ENCODE results near the gene SPECC1. TPM values are rescaled to one million over a fixed set of nuclear protein-coding genes. Genes with fewer than 3 reads are reported as not detected.

The SPECC1 gene
- polyA plus RNA-seq, 3 donors: 36.0 to 58.4 (median 50.5) TPM

DNA sequence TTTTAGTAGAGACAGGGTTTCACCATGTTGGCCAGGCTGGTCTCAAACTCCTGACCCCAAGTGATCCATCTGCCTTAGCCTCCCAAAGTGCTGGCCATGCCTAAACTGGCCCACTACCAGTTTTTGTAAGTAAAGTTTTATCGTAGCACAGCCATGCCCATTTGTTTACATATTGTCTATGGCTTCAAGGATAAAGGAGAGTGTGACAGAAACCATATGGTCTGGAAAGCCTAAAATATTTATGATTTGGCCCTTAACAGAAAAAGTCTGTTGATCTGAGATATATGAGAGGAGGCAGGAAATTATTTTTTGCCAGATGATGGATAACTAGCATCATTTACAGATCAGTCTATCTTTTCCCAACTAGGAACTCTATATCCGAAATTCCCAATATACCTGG, 36.0 kb upstream of the SPECC1 start:
- H3K4me3 ChIP-seq (replicated peaks in 1 of 3; ENCODE audit: low read depth in 2 of 3, low read length in 3 of 3): no peak overlapping the region
- H3K27ac Mint-ChIP-seq: peak overlapping the region in 6 of 7 donors; percentile 28 to 86 (median 76)
- peaks cover 23 to 45% of the 10 kb centered on the region in 2 donors for H3K36me3 ChIP-seq (replicated peaks in 1 of 2; ENCODE audit: control insufficient read depth in 1 of 2, insufficient read depth in 2 of 2, low read length in 2 of 2)
- H3K27me3 Mint-ChIP-seq (ENCODE audit: low read depth in 3 of 3): no peaks in the 10 kb centered on the region
- TF ChIP-seq, protein P1, sequence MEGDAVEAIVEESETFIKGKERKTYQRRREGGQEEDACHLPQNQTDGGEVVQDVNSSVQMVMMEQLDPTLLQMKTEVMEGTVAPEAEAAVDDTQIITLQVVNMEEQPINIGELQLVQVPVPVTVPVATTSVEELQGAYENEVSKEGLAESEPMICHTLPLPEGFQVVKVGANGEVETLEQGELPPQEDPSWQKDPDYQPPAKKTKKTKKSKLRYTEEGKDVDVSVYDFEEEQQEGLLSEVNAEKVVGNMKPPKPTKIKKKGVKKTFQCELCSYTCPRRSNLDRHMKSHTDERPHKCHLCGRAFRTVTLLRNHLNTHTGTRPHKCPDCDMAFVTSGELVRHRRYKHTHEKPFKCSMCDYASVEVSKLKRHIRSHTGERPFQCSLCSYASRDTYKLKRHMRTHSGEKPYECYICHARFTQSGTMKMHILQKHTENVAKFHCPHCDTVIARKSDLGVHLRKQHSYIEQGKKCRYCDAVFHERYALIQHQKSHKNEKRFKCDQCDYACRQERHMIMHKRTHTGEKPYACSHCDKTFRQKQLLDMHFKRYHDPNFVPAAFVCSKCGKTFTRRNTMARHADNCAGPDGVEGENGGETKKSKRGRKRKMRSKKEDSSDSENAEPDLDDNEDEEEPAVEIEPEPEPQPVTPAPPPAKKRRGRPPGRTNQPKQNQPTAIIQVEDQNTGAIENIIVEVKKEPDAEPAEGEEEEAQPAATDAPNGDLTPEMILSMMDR (IDR thresholded peaks at IDR 0.05): no peak
- H3K27me3 ChIP-seq (ENCODE audit: control insufficient read depth in 2 of 2, insufficient read depth in 2 of 2, low read length in 2 of 2): no peaks in the 10 kb centered on the region
- intact Hi-C loops (cut with micrococcal nuclease): loop anchor here in 1 of 2 donors (10.0 kb wide), 1 partner anchor 108 kb away; the partner anchor contains the start of gene ULK2
- no peaks in the 10 kb centered on the region for H3K9me3 Mint-ChIP-seq
- DNase-seq: no peak
- WGBS (ENCODE audit: insufficient coverage): no CpG with 5 or more reads among the region's 2 CpGs
- peaks cover 96% of the 10 kb centered on the region for H3K79me2 ChIP-seq (ENCODE audit: insufficient read depth, low read length)
- no peaks in the 10 kb centered on the region for H3K9me3 ChIP-seq (replicated peaks in 1 of 2; ENCODE audit: control insufficient read depth in 1 of 2, insufficient read depth in 1 of 2, low read length in 2 of 2)
- H2AFZ ChIP-seq (ENCODE audit: insufficient read depth, low read depth, low read length, poor library complexity, severe bottlenecking): no peak overlapping the region
- H3K4me1 Mint-ChIP-seq: peaks cover 55% of the 10 kb centered on the region
- H4K20me1 ChIP-seq (ENCODE audit: insufficient read depth, low read length): peaks cover 79% of the 10 kb centered on the region
- no peak overlapping the region for H3K9ac ChIP-seq (ENCODE audit: insufficient read depth, low read length, poor library complexity, severe bottlenecking)
- H3K4me1 ChIP-seq (ENCODE audit: control insufficient read depth in 1 of 2, insufficient read depth in 2 of 2, low read length in 2 of 2): peaks cover 29 to 56% of the 10 kb centered on the region in 2 donors
- H3K4me2 ChIP-seq (replicated peaks; ENCODE audit: extremely low read depth, low read length, poor library complexity, severe bottlenecking): no peak overlapping the region
- peak overlapping the region in 1 of 2 donors; percentile 43 for H3K27ac ChIP-seq (ENCODE audit: low read depth in 1 of 2, low read length in 2 of 2)
- H3K4me3 Mint-ChIP-seq: no peak overlapping the region
- H3K36me3 Mint-ChIP-seq: peaks cover 35 to 55% of the 10 kb centered on the region in 2 donors

- H4K20me1 ChIP-seq (ENCODE audit: insufficient read depth, low read length): peaks cover 55% of the 10 kb centered on the region
- H3K27me3 ChIP-seq (ENCODE audit: control insufficient read depth in 2 of 2, insufficient read depth in 2 of 2, low read length in 2 of 2): no peaks in the 10 kb centered on the region
- peaks cover 53 to 81% of the 10 kb centered on the region in 2 donors for H3K4me1 ChIP-seq (ENCODE audit: control insufficient read depth in 1 of 2, insufficient read depth in 2 of 2, low read length in 2 of 2)
- peaks cover 81% of the 10 kb centered on the region for H3K79me2 ChIP-seq (ENCODE audit: insufficient read depth, low read length)
- peaks cover 15 to 32% of the 10 kb centered on the region in 2 donors for H3K36me3 Mint-ChIP-seq
- H3K9me3 Mint-ChIP-seq: peaks cover 0 to 6% (median 0%) of the 10 kb centered on the region in 7 donors
- no peak overlapping the region for H3K9ac ChIP-seq (ENCODE audit: insufficient read depth, low read length, poor library complexity, severe bottlenecking)
- peaks cover 3 to 21% of the 10 kb centered on the region in 2 donors for H3K36me3 ChIP-seq (replicated peaks in 1 of 2; ENCODE audit: control insufficient read depth in 1 of 2, insufficient read depth in 2 of 2, low read length in 2 of 2)
- 80% methylated on average over 1 of the region's 3 CpGs for WGBS (ENCODE audit: insufficient coverage)
- H3K4me2 ChIP-seq (replicated peaks; ENCODE audit: extremely low read depth, low read length, poor library complexity, severe bottlenecking): peak overlapping the region; percentile 66
- H3K4me3 ChIP-seq (replicated peaks in 1 of 3; ENCODE audit: low read depth in 2 of 3, low read length in 3 of 3): peak overlapping the region in 1 of 3 experiments; percentile 86
- no peak overlapping the region for H2AFZ ChIP-seq (ENCODE audit: insufficient read depth, low read depth, low read length, poor library complexity, severe bottlenecking)
- no peak for DNase-seq
- H3K27ac Mint-ChIP-seq: peak overlapping the region in 3 of 7 donors; percentile 33 to 85 (median 83)
- H3K27me3 Mint-ChIP-seq (ENCODE audit: low read depth in 3 of 3): no peaks in the 10 kb centered on the region
- H3K27ac ChIP-seq (ENCODE audit: low read depth in 1 of 2, low read length in 2 of 2): peak overlapping the region in 1 of 2 donors; percentile 43
- H3K4me1 Mint-ChIP-seq: peaks cover 75% of the 10 kb centered on the region
- intact Hi-C loops (cut with micrococcal nuclease): loop anchor here in 1 of 2 donors (10.0 kb wide), 1 partner anchor 111 kb away; the partner anchor contains the start of gene ULK2
- H3K4me3 Mint-ChIP-seq: peak overlapping the region in 1 of 2 donors; percentile 53
- no peaks in the 10 kb centered on the region for H3K9me3 ChIP-seq (replicated peaks in 1 of 2; ENCODE audit: control insufficient read depth in 1 of 2, insufficient read depth in 1 of 2, low read length in 2 of 2)
- TF ChIP-seq, protein P1 (IDR thresholded peaks at IDR 0.05): no peak
Observed at GRCh38 chr17:19975601-19976000, 33.6 kb upstream of the SPECC1 start.
